BE2C (cell line): ENCODE results near the gene MAGI1.

Experiments
- DNase-seq: peaks from one replicate; pipeline ENCODE4 v3.0.0-alpha.2; 2020
- H3K27me3 ChIP-seq: fragments of 250-450 bp; sonication (Bioruptor Pico); 2 replicates; pipeline ENCODE4 v1.5.1; 2020; ENCODE audit warnings: mild to moderate bottlenecking
- H3K36me3 ChIP-seq: fragments of 250-450 bp; sonication (Bioruptor Pico); 2 replicates; pipeline ENCODE4 v1.5.1; 2020; ENCODE audit warnings: mild to moderate bottlenecking
- H3K4me1 ChIP-seq: fragments of 250-450 bp; sonication (Bioruptor Pico); 2 replicates; pipeline ENCODE4 v1.5.1; 2020
- H3K4me3 ChIP-seq: 2 replicates; pipeline ENCODE4 v1.5.1; 2011; ENCODE audit warnings: low read depth, low read length
- H3K9me3 ChIP-seq: fragments of 250-450 bp; sonication (Bioruptor Pico); 2 replicates; pipeline ENCODE4 v1.5.1; 2020
- CTCF ChIP-seq: IDR thresholded peaks from 2 replicates; pipeline ENCODE4 v1.5.1; 2012; ENCODE audit warnings: mild to moderate bottlenecking, low read depth, low read length

The MAGI1 gene

GRCh38 chr3:65706776-65707568 lies 331.7 kb downstream of the MAGI1 start:
- no peak for DNase-seq
- TF ChIP-seq CTCF: no peak
- H3K4me3 ChIP-seq: no peak overlapping the region
- no peaks in the 10 kb centered on the region for H3K4me1 ChIP-seq
- no peaks in the 10 kb centered on the region; the same call in 1 of the 2 replicates for H3K9me3 ChIP-seq
- no peaks in the 10 kb centered on the region for H3K36me3 ChIP-seq
- H3K27me3 ChIP-seq: no peaks in the 10 kb centered on the region

- H3K36me3 ChIP-seq: no peaks in the 10 kb centered on the region
- H3K27me3 ChIP-seq: no peaks in the 10 kb centered on the region
- H3K4me3 ChIP-seq: no peak overlapping the region
- no peak for TF ChIP-seq CTCF
- DNase-seq: no peak
- no peaks in the 10 kb centered on the region; the same call in 1 of the 2 replicates for H3K9me3 ChIP-seq
- H3K4me1 ChIP-seq: no peaks in the 10 kb centered on the region
Measured at GRCh38 chr3:65706301-65706700, 332.4 kb downstream of the MAGI1 start.

GRCh38 chr3:65703820-65704219 lies 334.9 kb downstream of the MAGI1 start:
- no peak for DNase-seq
- H3K4me3 ChIP-seq: no peak overlapping the region
- H3K36me3 ChIP-seq: no peaks in the 10 kb centered on the region
- H3K4me1 ChIP-seq: no peaks in the 10 kb centered on the region
- no peaks in the 10 kb centered on the region for H3K9me3 ChIP-seq
- no peak for TF ChIP-seq CTCF
- no peaks in the 10 kb centered on the region for H3K27me3 ChIP-seq

GRCh38 chr3:65703026-65703425 lies 335.7 kb downstream of the MAGI1 start:
- DNase-seq: no peak
- Histone ChIP-seq H3K4me3 (no peak overlapping the region), H3K9me3 (no peaks in the 10 kb centered on the region), H3K36me3 (no peaks in the 10 kb centered on the region), H3K4me1 (no peaks in the 10 kb centered on the region), H3K27me3 (no peaks in the 10 kb centered on the region)
- TF ChIP-seq CTCF: no peak

GRCh38 chr3:65702202-65702601 lies 336.5 kb downstream of the MAGI1 start:
- no peak for TF ChIP-seq CTCF
- DNase-seq: no peak
- Histone ChIP-seq H3K4me1 (no peaks in the 10 kb centered on the region), H3K36me3 (no peaks in the 10 kb centered on the region), H3K9me3 (no peaks in the 10 kb centered on the region), H3K4me3 (no peak overlapping the region), H3K27me3 (no peaks in the 10 kb centered on the region)

- TF ChIP-seq CTCF: no peak
Measured at GRCh38 chr3:65701516-65701915, 337.2 kb downstream of the MAGI1 start.

More at GRCh38 chr3:65701516-65701915, 337.2 kb downstream of the MAGI1 start:
- H3K27me3 ChIP-seq: no peaks in the 10 kb centered on the region
- H3K4me3 ChIP-seq: no peak overlapping the region
- H3K9me3 ChIP-seq: no peaks in the 10 kb centered on the region
- no peaks in the 10 kb centered on the region for H3K36me3 ChIP-seq
- H3K4me1 ChIP-seq: no peaks in the 10 kb centered on the region
- DNase-seq: no peak
